ENCODE results near the gene ACTR2. TPM values are rescaled to one million over a fixed set of nuclear protein-coding genes. Genes with fewer than 3 reads are reported as not detected.

ACTR2 gene
- polyA plus RNA-seq, 1 experiment: 57.9 TPM

GRCh38 chr2:65273344-65273743, 45.7 kb downstream of the ACTR2 start:
- no peak overlapping the region for H3K4me3 ChIP-seq (ENCODE audit: low read depth, low read length)
- ChIA-PET POLR2A (no interaction called here), CTCF (interaction anchor here (1.2 kb wide), 1 partner anchor 9 kb away, joined by 4 read pairs; no protein-coding TSS in a partner anchor)
- H3K27me3 ChIP-seq (ENCODE audit: control insufficient read depth, insufficient read depth, low read length): no peaks in the 10 kb centered on the region
- DNase-seq (ENCODE audit: low read depth): no peak
- H3K36me3 ChIP-seq (ENCODE audit: control insufficient read depth, insufficient read depth, low read length): peaks cover 2% of the 10 kb centered on the region; the same call in 1 of the 2 replicates
- TF ChIP-seq CTCF (IDR thresholded peaks at IDR 0.05; ENCODE audit: insufficient read depth, low read depth, low read length): no peak

- TF ChIP-seq CTCF (IDR thresholded peaks at IDR 0.05; ENCODE audit: insufficient read depth, low read depth, low read length): no peak
- Histone ChIP-seq H3K27me3 (ENCODE audit: control insufficient read depth, insufficient read depth, low read length) (no peaks in the 10 kb centered on the region), H3K4me3 (ENCODE audit: low read depth, low read length) (no peak overlapping the region), H3K36me3 (ENCODE audit: control insufficient read depth, insufficient read depth, low read length) (peaks cover 2% of the 10 kb centered on the region; the same call in 1 of the 2 replicates)
- no peak for DNase-seq (ENCODE audit: low read depth)
- CTCF ChIA-PET: interaction anchor here (0.7 to 2.5 kb wide), 3 partner anchors 10 to 75 kb away, joined by 3 to 9 read pairs (median 3); no protein-coding TSS in a partner anchor
- POLR2A ChIA-PET: interaction anchor here (0.6 kb wide), 1 partner anchor 355 kb away, joined by 3 read pairs; no protein-coding TSS in a partner anchor
Observed at GRCh38 chr2:65275141-65275915, 47.7 kb downstream of the ACTR2 start.

GRCh38 chr2:65276609-65277008, 49.0 kb downstream of the ACTR2 start:
- no peaks in the 10 kb centered on the region for H3K27me3 ChIP-seq (ENCODE audit: control insufficient read depth, insufficient read depth, low read length)
- H3K4me3 ChIP-seq (ENCODE audit: low read depth, low read length): no peak overlapping the region
- CTCF ChIA-PET: interaction anchor here (0.7 to 2.5 kb wide), 6 partner anchors 11 to 1387 kb away, joined by 3 to 9 read pairs (median 4); no protein-coding TSS in a partner anchor
- no peak for TF ChIP-seq CTCF (IDR thresholded peaks at IDR 0.05; ENCODE audit: insufficient read depth, low read depth, low read length)
- no peak for DNase-seq (ENCODE audit: low read depth)
- POLR2A ChIA-PET: interaction anchor here (0.6 kb wide), 1 partner anchor 1728 kb away, joined by 3 read pairs; no protein-coding TSS in a partner anchor
- H3K36me3 ChIP-seq (ENCODE audit: control insufficient read depth, insufficient read depth, low read length): peaks cover 1% of the 10 kb centered on the region; the same call in 1 of the 2 replicates

- no peaks in the 10 kb centered on the region for H3K36me3 ChIP-seq (ENCODE audit: control insufficient read depth, insufficient read depth, low read length)
Observed at GRCh38 chr2:65277118-65277517, 49.5 kb downstream of the ACTR2 start.

More at GRCh38 chr2:65277118-65277517, 49.5 kb downstream of the ACTR2 start:
- no peak for DNase-seq (ENCODE audit: low read depth)
- H3K27me3 ChIP-seq (ENCODE audit: control insufficient read depth, insufficient read depth, low read length): no peaks in the 10 kb centered on the region
- POLR2A ChIA-PET: interaction anchor here (0.6 kb wide), 1 partner anchor 1728 kb away, joined by 3 read pairs; no protein-coding TSS in a partner anchor
- no peak overlapping the region for H3K4me3 ChIP-seq (ENCODE audit: low read depth, low read length)
- CTCF ChIA-PET: interaction anchor here (1.0 to 2.5 kb wide), 5 partner anchors 12 to 297 kb away, joined by 3 to 9 read pairs (median 5); no protein-coding TSS in a partner anchor
- TF ChIP-seq CTCF (IDR thresholded peaks at IDR 0.05; ENCODE audit: insufficient read depth, low read depth, low read length): no peak

Data from BJ (cell line).